Transverse colon (tissue), 4 donors: ENCODE results near the gene PDXK. TPM values are rescaled to one million over a fixed set of nuclear protein-coding genes. Genes with fewer than 3 reads are reported as not detected.

Experiments
- DNase-seq: peaks from one replicate; pipeline ENCODE4 v3.0.0-alpha.2; 2019
- H3K27ac ChIP-seq, 4 donors: fragments of 200-600 bp; sonication (generic); 2 replicates each; pipeline ENCODE4 v1.5.1; 2016 to 2018; ENCODE audit warnings: inconsistent platforms in 4 of 4
- H3K27me3 ChIP-seq: fragments of 200-600 bp; sonication (generic); 2 replicates; pipeline ENCODE4 v1.5.1; 2017; ENCODE audit warnings: inconsistent platforms
- H3K36me3 ChIP-seq, 4 donors: fragments of 200-600 bp; sonication (generic); 2 replicates each; pipeline ENCODE4 v1.5.1; 2017 to 2019; ENCODE audit warnings: inconsistent platforms in 4 of 4
- H3K4me1 ChIP-seq, 4 donors: fragments of 200-600 bp; sonication (generic); 2 replicates each; pipeline ENCODE4 v1.5.1; 2017 to 2020; ENCODE audit warnings: inconsistent platforms in 4 of 4
- H3K4me3 ChIP-seq, 4 donors: fragments of 200-600 bp; sonication (generic); 1 replicate in 1 of 4; 2 replicates in 3 of 4; pipeline versions ENCODE4 v1.5.1 to v1.6.1; 2017 to 2019; ENCODE audit warnings: inconsistent platforms in 4 of 4
- H3K9me3 ChIP-seq, 2 donors: fragments of 200-600 bp; sonication (generic); 2 replicates each; pipeline ENCODE4 v1.5.1; 2017 to 2019; ENCODE audit warnings: inconsistent platforms in 2 of 2
- CTCF ChIP-seq, 5 experiments: fragments of 200-600 bp in 3 of 5; fragments of 450-650 bp in 2 of 5; sonication (generic) in 3 of 5; IDR thresholded peaks; 1 replicate in 2 of 5; 2 replicates in 3 of 5; pipeline ENCODE4 v1.5.1; 2016 to 2017; ENCODE audit warnings: antibody characterized with exemption in 5 of 5, inconsistent platforms in 3 of 5, mild to moderate bottlenecking in 2 of 5, moderate library complexity in 1 of 5
- EP300 ChIP-seq: sonication (generic); formaldehyde crosslinking; IDR thresholded peaks from one replicate; pipeline ENCODE4 v1.6.1; 2017; ENCODE audit warnings: antibody characterized with exemption, low read depth
- POLR2A ChIP-seq: fragments of 450-650 bp; IDR thresholded peaks from one replicate; pipeline ENCODE4 v1.6.1; 2016; ENCODE audit warnings: antibody characterized with exemption, mild to moderate bottlenecking, moderate library complexity
- POLR2AphosphoS5 ChIP-seq, 3 donors: sonication (generic); formaldehyde crosslinking; IDR thresholded peaks; one replicate each; pipeline ENCODE4 v1.6.1; 2016; ENCODE audit warnings: antibody characterized with exemption in 3 of 3
- WGBS, 2 donors: methylation state at CpG; one replicate each; pipeline ENCODE4 v1.1.5; 2018; ENCODE audit warnings: low coverage in 1 of 2; 5-methylcytosine and 5-hydroxymethylcytosine counted together
- in situ Hi-C, 4 donors: fragments of 200-750 bp; cut with MboI; loops; one replicate each; pipeline versions ENCODE4 v1.15.0 to v1.15.1; 2017; ENCODE audit warnings: low sequenced_read_pairs in 3 of 4, low pct_ligation_motif_present in 1 of 4, low pct_unique_long_range_greater_than_20kb in 1 of 4
- intact Hi-C: fragments of 100-400 bp; cut with DNase I; formaldehyde crosslinking; loops from one replicate; pipeline ENCODE4 v1.15.1; 2023; ENCODE audit warnings: low total_unique reads
- total RNA-seq, 4 donors: library from RNA; depleted of rRNA; stranded (reverse); fragments of >200 nt; gene quantifications; one replicate each; pipeline ENCODE4 v1.1.0, GENCODE V29; 2016

Gene PDXK
- total RNA-seq, 4 donors from 2014 or later, result 85.8 to 117 (median 103) TPM

- intact Hi-C loops (no loop called here), in situ Hi-C loops (no loop called here)
- no peaks in the 10 kb centered on the region for H3K9me3 ChIP-seq
- H3K4me1 ChIP-seq, result peaks cover 19 to 37% (median 25%) of the 10 kb centered on the region in 4 donors
- H3K27ac ChIP-seq, result no peak overlapping the region
- peaks cover 0 to 11% (median 4%) of the 10 kb centered on the region in 4 donors for H3K36me3 ChIP-seq
- WGBS, 2 donors, result 76% methylated on average over 5 to 13 of the region's 13 CpGs
- H3K27me3 ChIP-seq, result no peaks in the 10 kb centered on the region
- no peak overlapping the region for H3K4me3 ChIP-seq
- no peak for DNase-seq
- no peak for TF ChIP-seq CTCF (IDR thresholded peaks at IDR 0.05)
- no peak for TF ChIP-seq POLR2A
- TF ChIP-seq EP300, result no peak
- TF ChIP-seq POLR2AphosphoS5 (IDR thresholded peaks at IDR 0.05), result no peak
Measured at GRCh38 chr21:43771199-43771675, 52.3 kb downstream of the PDXK start.

- TF ChIP-seq POLR2A (no peak), CTCF (IDR thresholded peaks at IDR 0.05) (no peak), POLR2AphosphoS5 (IDR thresholded peaks at IDR 0.05) (no peak), EP300 (no peak)
- Histone ChIP-seq H3K9me3 (no peaks in the 10 kb centered on the region), H3K4me1 (peaks cover 19 to 32% (median 25%) of the 10 kb centered on the region in 4 donors), H3K36me3 (peaks cover 0 to 11% (median 4%) of the 10 kb centered on the region in 4 donors), H3K27ac (no peak overlapping the region), H3K4me3 (no peak overlapping the region), H3K27me3 (no peaks in the 10 kb centered on the region)
- intact Hi-C loops (no loop called here), in situ Hi-C loops (no loop called here)
- 82 to 91% methylated on average over 8 to 13 of the region's 13 CpGs for WGBS, 2 donors
- no peak for DNase-seq
Measured at GRCh38 chr21:43771698-43772424, 52.9 kb downstream of the PDXK start.

GRCh38 chr21:43772425-43772821 lies 53.5 kb downstream of the PDXK start:
- no peak overlapping the region for H3K4me3 ChIP-seq
- no peaks in the 10 kb centered on the region for H3K27me3 ChIP-seq
- no peak for DNase-seq
- H3K9me3 ChIP-seq, result no peaks in the 10 kb centered on the region
- WGBS, 2 donors, result 50 to 74% methylated on average over 3 to 6 of the region's 6 CpGs
- H3K36me3 ChIP-seq, result peaks cover 0 to 11% (median 4%) of the 10 kb centered on the region in 4 donors
- H3K27ac ChIP-seq, result no peak overlapping the region
- peaks cover 15 to 27% (median 22%) of the 10 kb centered on the region in 4 donors for H3K4me1 ChIP-seq
- intact Hi-C loops, result no loop called here
- in situ Hi-C loops, result no loop called here
- TF ChIP-seq CTCF (IDR thresholded peaks at IDR 0.05) (no peak), POLR2A (no peak), POLR2AphosphoS5 (IDR thresholded peaks at IDR 0.05) (no peak), EP300 (no peak)

- 97% methylated on average over 10 of the region's 10 CpGs; no CpG with 5 or more reads in 1 of the 2 donors for WGBS, 2 donors
- Histone ChIP-seq H3K4me3 (no peak overlapping the region), H3K4me1 (peaks cover 4 to 25% (median 16%) of the 10 kb centered on the region in 4 donors), H3K36me3 (peaks cover 0 to 11% (median 4%) of the 10 kb centered on the region in 4 donors), H3K27me3 (no peaks in the 10 kb centered on the region), H3K9me3 (no peaks in the 10 kb centered on the region), H3K27ac (no peak overlapping the region)
- TF ChIP-seq EP300 (no peak), POLR2A (no peak), CTCF (IDR thresholded peaks at IDR 0.05) (no peak), POLR2AphosphoS5 (IDR thresholded peaks at IDR 0.05) (no peak)
- intact Hi-C loops (no loop called here), in situ Hi-C loops (no loop called here)
- DNase-seq, result no peak
Measured at GRCh38 chr21:43774163-43774562, 55.2 kb downstream of the PDXK start.
